MM.1S (cell line): Measurements from ENCODE around the gene MINK1.

Experiments
- DNase-seq: peaks from one replicate; pipeline ENCODE4 v3.0.0-alpha.2; 2015
- H2AFZ ChIP-seq: fragments of 300-600 bp; sonication (generic); 2 replicates; pipeline ENCODE4 v1.6.0; 2016; ENCODE audit warnings: antibody characterized with exemption, low read length
- H3F3A ChIP-seq: fragments of 300-600 bp; sonication (generic); 2 replicates; pipeline ENCODE4 v1.6.1; 2016; ENCODE audit warnings: mild to moderate bottlenecking, antibody characterized with exemption, low read length, moderate library complexity, mixed read lengths; ENCODE audit not compliant: insufficient read depth
- H3K27ac ChIP-seq: fragments of 300-600 bp; sonication (generic); 2 replicates; pipeline ENCODE4 v1.5.1; 2016; ENCODE audit warnings: mild to moderate bottlenecking, low read length
- H3K27me3 ChIP-seq: fragments of 300-600 bp; sonication (generic); replicated peaks from 2 replicates; pipeline ENCODE4 v1.6.0; 2016; ENCODE audit warnings: low read length; ENCODE audit not compliant: insufficient read depth
- H3K36me3 ChIP-seq: fragments of 300-600 bp; sonication (generic); replicated peaks from 2 replicates; pipeline ENCODE4 v1.6.1; 2016; ENCODE audit warnings: mild to moderate bottlenecking, low read length, mixed read lengths; ENCODE audit not compliant: insufficient read depth
- H3K4me1 ChIP-seq: fragments of 300-600 bp; sonication (generic); 2 replicates; pipeline ENCODE4 v1.6.1; 2016; ENCODE audit warnings: low read length, mixed read lengths
- H3K4me2 ChIP-seq: fragments of 300-600 bp; sonication (generic); 2 replicates; pipeline ENCODE4 v1.6.0; 2016; ENCODE audit warnings: low read depth, low read length
- H3K4me3 ChIP-seq: fragments of 300-600 bp; sonication (generic); 2 replicates; pipeline ENCODE4 v1.5.1; 2016; ENCODE audit warnings: low read length, mixed read lengths
- H3K79me2 ChIP-seq: fragments of 300-600 bp; sonication (generic); 2 replicates; pipeline ENCODE4 v1.6.1; 2016; ENCODE audit warnings: mixed run types, low read length, mixed read lengths
- H3K9ac ChIP-seq: fragments of 300-600 bp; sonication (generic); 2 replicates; pipeline ENCODE4 v1.6.1; 2016; ENCODE audit warnings: low read length, mixed read lengths
- H3K9me2 ChIP-seq: fragments of 300-600 bp; sonication (generic); replicated peaks from 2 replicates; pipeline ENCODE4 v1.6.1; 2016; ENCODE audit warnings: mild to moderate bottlenecking, low read length, mixed read lengths; ENCODE audit not compliant: insufficient read depth
- H3K9me3 ChIP-seq: fragments of 300-600 bp; sonication (generic); replicated peaks from 2 replicates; pipeline ENCODE4 v1.6.1; 2016; ENCODE audit warnings: mild to moderate bottlenecking, low read length, mixed read lengths; ENCODE audit not compliant: insufficient read depth
- H4K20me1 ChIP-seq: fragments of 300-600 bp; sonication (generic); 2 replicates; pipeline ENCODE4 v1.6.1; 2016; ENCODE audit warnings: mild to moderate bottlenecking, low read length, moderate library complexity, mixed read lengths; ENCODE audit not compliant: insufficient read depth
- EZH2 ChIP-seq: fragments of 300-600 bp; sonication (generic); optimal IDR thresholded peaks from 2 replicates; pipeline ENCODE3; 2017; ENCODE audit warnings: low read depth, mild to moderate bottlenecking, antibody characterized with exemption, low read length, mixed read lengths
- EZH2phosphoT487 ChIP-seq: fragments of 300-600 bp; sonication (generic); IDR thresholded peaks from 2 replicates; pipeline ENCODE4 v1.6.1; 2018; ENCODE audit warnings: antibody characterized with exemption, low read length
- TF ChIP-seq, protein P1 (sequence below): fragments of 300-600 bp; sonication (generic); IDR thresholded peaks from 2 replicates; pipeline ENCODE4 v1.5.1; 2016; ENCODE audit warnings: antibody characterized with exemption, low read length, mixed read lengths

MINK1 gene

GRCh38 chr17:4937553-4937952 is 104.4 kb downstream of the MINK1 start:
- Histone ChIP-seq H3K4me3 (no peak overlapping the region), H4K20me1 (no peaks in the 10 kb centered on the region), H3K79me2 (peaks cover 48% of the 10 kb centered on the region), H3K27ac (no peak overlapping the region), H3F3A (peaks cover 29% of the 10 kb centered on the region), H3K4me1 (peaks cover 24% of the 10 kb centered on the region), H3K9ac (no peak overlapping the region), H3K9me3 (no peaks in the 10 kb centered on the region), H3K27me3 (no peaks in the 10 kb centered on the region), H2AFZ (no peak overlapping the region), H3K4me2 (no peak overlapping the region), H3K36me3 (no peaks in the 10 kb centered on the region), H3K9me2 (no peaks in the 10 kb centered on the region)
- TF ChIP-seq EZH2 (no peak), EZH2phosphoT487 (no peak)
- TF ChIP-seq, protein P1, sequence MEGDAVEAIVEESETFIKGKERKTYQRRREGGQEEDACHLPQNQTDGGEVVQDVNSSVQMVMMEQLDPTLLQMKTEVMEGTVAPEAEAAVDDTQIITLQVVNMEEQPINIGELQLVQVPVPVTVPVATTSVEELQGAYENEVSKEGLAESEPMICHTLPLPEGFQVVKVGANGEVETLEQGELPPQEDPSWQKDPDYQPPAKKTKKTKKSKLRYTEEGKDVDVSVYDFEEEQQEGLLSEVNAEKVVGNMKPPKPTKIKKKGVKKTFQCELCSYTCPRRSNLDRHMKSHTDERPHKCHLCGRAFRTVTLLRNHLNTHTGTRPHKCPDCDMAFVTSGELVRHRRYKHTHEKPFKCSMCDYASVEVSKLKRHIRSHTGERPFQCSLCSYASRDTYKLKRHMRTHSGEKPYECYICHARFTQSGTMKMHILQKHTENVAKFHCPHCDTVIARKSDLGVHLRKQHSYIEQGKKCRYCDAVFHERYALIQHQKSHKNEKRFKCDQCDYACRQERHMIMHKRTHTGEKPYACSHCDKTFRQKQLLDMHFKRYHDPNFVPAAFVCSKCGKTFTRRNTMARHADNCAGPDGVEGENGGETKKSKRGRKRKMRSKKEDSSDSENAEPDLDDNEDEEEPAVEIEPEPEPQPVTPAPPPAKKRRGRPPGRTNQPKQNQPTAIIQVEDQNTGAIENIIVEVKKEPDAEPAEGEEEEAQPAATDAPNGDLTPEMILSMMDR: no peak
- no peak for DNase-seq

- DNase-seq: no peak
- Histone ChIP-seq H3K27ac (no peak overlapping the region), H4K20me1 (no peaks in the 10 kb centered on the region), H3K9me3 (no peaks in the 10 kb centered on the region), H3K9ac (no peak overlapping the region), H3F3A (peaks cover 34% of the 10 kb centered on the region), H3K36me3 (no peaks in the 10 kb centered on the region), H2AFZ (no peak overlapping the region), H3K4me3 (no peak overlapping the region), H3K79me2 (peaks cover 53% of the 10 kb centered on the region), H3K27me3 (no peaks in the 10 kb centered on the region), H3K9me2 (no peaks in the 10 kb centered on the region), H3K4me2 (no peak overlapping the region), H3K4me1 (peaks cover 26% of the 10 kb centered on the region)
- TF ChIP-seq EZH2phosphoT487 (no peak), EZH2 (no peak)
- TF ChIP-seq, protein P1: no peak
Observed at GRCh38 chr17:4938069-4938491, 104.9 kb downstream of the MINK1 start.

GRCh38 chr17:4938688-4939545 is 105.8 kb downstream of the MINK1 start:
- Histone ChIP-seq H3K79me2 (peaks cover 62% of the 10 kb centered on the region), H3K4me2 (peak overlapping the region; percentile 96), H3F3A (peaks cover 42% of the 10 kb centered on the region), H3K9ac (peak overlapping the region; percentile 95), H3K9me3 (no peaks in the 10 kb centered on the region), H3K27ac (peak overlapping the region; percentile 91; the same call in 1 of the 2 replicates), H3K9me2 (no peaks in the 10 kb centered on the region), H3K4me3 (peak overlapping the region; percentile 78), H2AFZ (peak overlapping the region; percentile 77), H3K36me3 (no peaks in the 10 kb centered on the region), H3K27me3 (no peaks in the 10 kb centered on the region), H3K4me1 (peaks cover 27% of the 10 kb centered on the region), H4K20me1 (no peaks in the 10 kb centered on the region)
- DNase-seq: peak; percentile 49
- TF ChIP-seq EZH2: no peak
- TF ChIP-seq EZH2phosphoT487: no peak
- TF ChIP-seq, protein P1: no peak
